ENCODE measurements around the gene CD40. TPM values are rescaled to one million over a fixed set of nuclear protein-coding genes. Genes with fewer than 3 reads are reported as not detected.

CD40 gene
- total and polyA plus RNA-seq, 3 donors from 2014 or later: 5.0 to 8.8 (median 5.3) TPM

- Histone ChIP-seq H3K27me3 (no peaks in the 10 kb centered on the region), H3K4me1 (no peaks in the 10 kb centered on the region), H3K9me3 (no peaks in the 10 kb centered on the region), H3K4me3 (peak overlapping the region; percentile 18 to 50), H3K36me3 (ENCODE audit: low read depth, missing control alignments) (no peaks in the 10 kb centered on the region), H3K27ac (no peak overlapping the region)
- DNase-seq: peak; percentile 81
- TF ChIP-seq, protein P1, sequence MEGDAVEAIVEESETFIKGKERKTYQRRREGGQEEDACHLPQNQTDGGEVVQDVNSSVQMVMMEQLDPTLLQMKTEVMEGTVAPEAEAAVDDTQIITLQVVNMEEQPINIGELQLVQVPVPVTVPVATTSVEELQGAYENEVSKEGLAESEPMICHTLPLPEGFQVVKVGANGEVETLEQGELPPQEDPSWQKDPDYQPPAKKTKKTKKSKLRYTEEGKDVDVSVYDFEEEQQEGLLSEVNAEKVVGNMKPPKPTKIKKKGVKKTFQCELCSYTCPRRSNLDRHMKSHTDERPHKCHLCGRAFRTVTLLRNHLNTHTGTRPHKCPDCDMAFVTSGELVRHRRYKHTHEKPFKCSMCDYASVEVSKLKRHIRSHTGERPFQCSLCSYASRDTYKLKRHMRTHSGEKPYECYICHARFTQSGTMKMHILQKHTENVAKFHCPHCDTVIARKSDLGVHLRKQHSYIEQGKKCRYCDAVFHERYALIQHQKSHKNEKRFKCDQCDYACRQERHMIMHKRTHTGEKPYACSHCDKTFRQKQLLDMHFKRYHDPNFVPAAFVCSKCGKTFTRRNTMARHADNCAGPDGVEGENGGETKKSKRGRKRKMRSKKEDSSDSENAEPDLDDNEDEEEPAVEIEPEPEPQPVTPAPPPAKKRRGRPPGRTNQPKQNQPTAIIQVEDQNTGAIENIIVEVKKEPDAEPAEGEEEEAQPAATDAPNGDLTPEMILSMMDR (IDR thresholded peaks at IDR 0.05): peak; percentile 10 to 62 (median 41)
- TF ChIP-seq POLR2A (IDR thresholded peaks at IDR 0.05): no peak
- WGBS, 2 donors: 3 to 4% methylated on average over 7 to 46 of the region's 77 CpGs
- intact Hi-C loops (cut with DNase I; ENCODE audit: low total_unique reads): no loop called here
These were observed 56.5 kb downstream of the CD40 start for GRCh38 chr20:46174469-46175126.

DNA sequence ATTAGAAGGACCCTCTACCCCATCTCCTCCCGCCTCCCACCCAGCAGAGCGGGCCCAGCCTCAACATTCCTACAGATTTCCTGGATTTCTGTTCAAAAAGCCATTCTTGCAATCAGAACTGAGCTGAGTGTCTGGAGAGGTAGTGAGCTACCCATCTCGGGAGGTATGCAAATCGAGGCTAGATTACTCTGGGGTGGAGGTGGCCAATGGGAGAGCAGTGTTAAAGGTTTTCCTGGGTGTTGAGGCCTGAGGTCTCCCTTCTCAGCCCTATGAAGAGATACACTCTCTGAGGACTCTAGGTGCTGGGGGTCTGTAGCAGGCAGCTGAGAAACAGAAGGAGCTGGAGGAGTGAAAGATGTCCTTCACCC, 57.0 kb downstream of the CD40 start:
- no peaks in the 10 kb centered on the region for H3K27me3 ChIP-seq
- intact Hi-C loops (cut with DNase I; ENCODE audit: low total_unique reads): no loop called here

GRCh38 chr20:46176739-46177378, 58.7 kb downstream of the CD40 start:
- Histone ChIP-seq H3K27me3 (no peaks in the 10 kb centered on the region), H3K4me3 (no peak overlapping the region), H3K4me1 (no peaks in the 10 kb centered on the region), H3K27ac (no peak overlapping the region), H3K36me3 (ENCODE audit: low read depth, missing control alignments) (no peaks in the 10 kb centered on the region), H3K9me3 (no peaks in the 10 kb centered on the region)
- intact Hi-C loops (cut with DNase I; ENCODE audit: low total_unique reads): no loop called here
- no peak for DNase-seq
- TF ChIP-seq, protein P1 (IDR thresholded peaks at IDR 0.05): no peak
- TF ChIP-seq POLR2A (IDR thresholded peaks at IDR 0.05): no peak
- WGBS, 2 donors: 87 to 88% methylated on average over 13 of the region's 13 CpGs

More for the DNA sequence above, 57.0 kb downstream of the CD40 start:
- WGBS, 2 donors: 71 to 78% methylated on average over 4 of the region's 4 CpGs
- no peak overlapping the region for H3K27ac ChIP-seq
- no peak for DNase-seq
- H3K4me3 ChIP-seq: no peak overlapping the region
- no peak for TF ChIP-seq POLR2A (IDR thresholded peaks at IDR 0.05)
- TF ChIP-seq, protein P1 (IDR thresholded peaks at IDR 0.05): no peak
- no peaks in the 10 kb centered on the region for H3K4me1 ChIP-seq
- H3K36me3 ChIP-seq (ENCODE audit: low read depth, missing control alignments): no peaks in the 10 kb centered on the region
- H3K9me3 ChIP-seq: no peaks in the 10 kb centered on the region

DNA sequence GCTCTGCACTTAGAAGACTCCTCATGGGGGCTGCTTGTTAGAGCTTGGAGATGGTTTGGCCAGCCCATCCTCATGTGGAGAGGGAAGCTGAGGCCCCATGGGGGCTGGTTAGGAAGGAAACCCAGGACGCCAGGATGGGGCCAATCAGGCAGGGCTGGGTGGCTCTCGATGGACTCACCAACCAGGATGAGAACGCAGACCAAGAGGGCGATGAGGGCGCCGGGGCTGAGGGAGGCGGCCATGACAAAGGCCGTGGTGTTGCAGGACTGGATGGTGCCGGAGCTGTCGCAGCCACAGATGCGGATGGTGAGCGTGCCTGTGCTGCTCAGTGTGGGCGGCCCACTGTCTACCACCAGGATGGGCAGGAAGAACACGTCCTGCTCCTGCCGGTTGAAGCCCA, 59.7 kb downstream of the CD40 start:
- Histone ChIP-seq H3K9me3 (no peaks in the 10 kb centered on the region), H3K27ac (no peak overlapping the region), H3K4me3 (no peak overlapping the region), H3K36me3 (ENCODE audit: low read depth, missing control alignments) (no peaks in the 10 kb centered on the region), H3K4me1 (no peaks in the 10 kb centered on the region), H3K27me3 (no peaks in the 10 kb centered on the region)
- intact Hi-C loops (cut with DNase I; ENCODE audit: low total_unique reads): no loop called here
- WGBS, 2 donors: 93 to 96% methylated on average over 13 to 15 of the region's 15 CpGs
- no peak for TF ChIP-seq POLR2A (IDR thresholded peaks at IDR 0.05)
- TF ChIP-seq, protein P1 (IDR thresholded peaks at IDR 0.05): no peak
- no peak for DNase-seq

All from testis (tissue), 3 donors.